ENCODE measurements around the gene TBC1D4. TPM values are rescaled to one million over a fixed set of nuclear protein-coding genes. Genes with fewer than 3 reads are reported as not detected.

The TBC1D4 gene
- total and polyA plus RNA-seq, 9 of the 15 experiments (the other 6 are each of a cell fraction or from before 2014, with no cell fraction given): 2.8 to 12.3 (median 7.0) TPM

DNA sequence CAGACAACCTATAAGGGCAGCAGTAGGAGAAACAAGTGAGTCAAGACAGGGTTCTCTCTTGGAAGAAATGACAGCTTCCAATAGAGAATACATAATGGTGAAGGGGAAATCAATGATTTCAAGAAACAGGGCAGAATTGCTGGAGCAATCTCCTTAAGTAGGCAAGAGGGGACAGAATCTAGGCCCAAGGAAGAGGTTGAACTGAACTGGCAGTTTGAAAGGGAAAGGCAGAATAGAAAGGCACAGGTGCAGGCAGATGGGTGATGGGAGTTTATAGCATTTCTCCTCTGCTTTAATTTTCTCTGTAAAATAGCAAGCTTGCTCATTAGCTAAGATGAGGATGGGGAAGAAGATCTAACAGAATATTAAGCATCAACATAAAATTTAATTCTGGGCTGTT is 110.8 kb downstream of the TBC1D4 start:
- POLR2A ChIA-PET: no interaction called here
- no peak for FAIRE-seq

DNA sequence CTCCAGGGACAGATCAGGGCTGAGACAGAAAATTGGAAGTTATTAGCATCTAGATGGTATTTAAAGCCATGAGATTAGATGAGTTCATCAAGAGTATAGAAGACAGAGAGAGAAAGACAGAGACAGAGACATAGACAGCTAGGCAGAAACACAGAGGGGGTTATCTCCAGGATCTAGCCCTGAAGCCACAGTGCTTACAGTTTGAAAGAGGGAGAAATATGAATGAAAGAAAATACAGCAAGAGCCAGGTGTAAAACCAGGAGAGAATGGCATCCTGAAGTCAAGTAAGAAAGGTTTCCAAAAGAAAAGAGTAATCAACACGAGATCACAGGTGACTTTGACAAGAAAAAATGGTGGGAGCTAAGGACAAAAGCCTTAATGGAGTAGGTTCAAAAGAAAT is 111.2 kb downstream of the TBC1D4 start:
- in situ Hi-C loops (cut with MboI): no loop called here

More for the DNA sequence above, 110.8 kb downstream of the TBC1D4 start:
- no peak for TF ChIP-seq ETS2 (tag; IDR thresholded peaks at IDR 0.05; ENCODE audit: borderline replicate concordance, poor library complexity, severe bottlenecking)
- no peak for TF ChIP-seq CBX2 (IDR thresholded peaks at IDR 0.05; ENCODE audit: insufficient read depth, low read length, poor library complexity, severe bottlenecking)
- no peak for TF ChIP-seq ZNF354B (CRISPR knock-in tag; IDR thresholded peaks at IDR 0.05)
- TF ChIP-seq SRF (CRISPR knock-in tag; IDR thresholded peaks at IDR 0.05): no peak
- H4K20me1 ChIP-seq (replicated peaks; ENCODE audit: control insufficient read depth, insufficient read depth, low read length): no peaks in the 10 kb centered on the region
- no peaks in the 10 kb centered on the region for H3K9me3 ChIP-seq (replicated peaks; ENCODE audit: control insufficient read depth, insufficient read depth, low read depth, low read length)
- no TSS peak for BruUV-seq (replicated peaks)
- peaks cover 13% of the 10 kb centered on the region; the same call in 2 of the 3 replicates for H3K79me2 ChIP-seq (ENCODE audit: control insufficient read depth, insufficient read depth, low read length)
- H3K4me2 ChIP-seq (ENCODE audit: insufficient read depth, low read length): no peak overlapping the region
- ATAC-seq: no peak
- no peaks in the 10 kb centered on the region for H3K9me1 ChIP-seq (ENCODE audit: control insufficient read depth, insufficient read depth, low read length)
- no peaks in the 10 kb centered on the region for H3K27me3 ChIP-seq (ENCODE audit: control insufficient read depth in 2 of 2, insufficient read depth in 2 of 2, low read length in 2 of 2)
- no peak overlapping the region for H3K4me3 ChIP-seq
- CTCF ChIA-PET (ENCODE audit: low intra/inter-chr PET ratio): no interaction called here
- H3K4me1 ChIP-seq (replicated peaks in 1 of 2; ENCODE audit: control insufficient read depth in 2 of 2, insufficient read depth in 2 of 2, low read length in 2 of 2): peaks cover 0 to 15% of the 10 kb centered on the region in 2 experiments; a peak in 3 of 5 replicates
- intact Hi-C loops (cut with micrococcal nuclease): loop anchor here (5.0 kb wide), 2 partner anchors 61 to 166 kb away; partner anchors contain the start of gene COMMD6
- no peak for DNase-seq (ENCODE audit: extremely low read depth in 1 of 4, low spot score in 3 of 4)
- H3K27ac ChIP-seq (ENCODE audit: extremely low read depth, low read depth, low read length): no peak overlapping the region
- H2AFZ ChIP-seq (ENCODE audit: low read depth, low read length): no peak overlapping the region
- H3K9ac ChIP-seq (ENCODE audit: insufficient read depth in 1 of 2, low read depth in 2 of 2, low read length in 2 of 2): no peak overlapping the region; a peak in 1 of 4 replicates
- in situ Hi-C loops (cut with MboI): no loop called here
- H3K36me3 ChIP-seq (ENCODE audit: control insufficient read depth, insufficient read depth, low read length): no peaks in the 10 kb centered on the region

More for the DNA sequence above, 111.2 kb downstream of the TBC1D4 start:
- Histone ChIP-seq H3K4me3 (no peak overlapping the region), H2AFZ (ENCODE audit: low read depth, low read length) (no peak overlapping the region), H3K27me3 (ENCODE audit: control insufficient read depth in 2 of 2, insufficient read depth in 2 of 2, low read length in 2 of 2) (no peaks in the 10 kb centered on the region), H3K27ac (ENCODE audit: extremely low read depth, low read depth, low read length) (no peak overlapping the region), H3K9me3 (replicated peaks; ENCODE audit: control insufficient read depth, insufficient read depth, low read depth, low read length) (no peaks in the 10 kb centered on the region), H3K36me3 (ENCODE audit: control insufficient read depth, insufficient read depth, low read length) (no peaks in the 10 kb centered on the region), H3K9ac (ENCODE audit: insufficient read depth in 1 of 2, low read depth in 2 of 2, low read length in 2 of 2) (no peak overlapping the region; a peak in 1 of 4 replicates), H3K9me1 (ENCODE audit: control insufficient read depth, insufficient read depth, low read length) (no peaks in the 10 kb centered on the region), H3K79me2 (ENCODE audit: control insufficient read depth, insufficient read depth, low read length) (peaks cover 13% of the 10 kb centered on the region; the same call in 2 of the 3 replicates), H3K4me2 (ENCODE audit: insufficient read depth, low read length) (no peak overlapping the region), H4K20me1 (replicated peaks; ENCODE audit: control insufficient read depth, insufficient read depth, low read length) (no peaks in the 10 kb centered on the region), H3K4me1 (replicated peaks in 1 of 2; ENCODE audit: control insufficient read depth in 2 of 2, insufficient read depth in 2 of 2, low read length in 2 of 2) (peaks cover 0 to 15% of the 10 kb centered on the region in 2 experiments; a peak in 3 of 5 replicates)
- no CpG with 5 or more reads among the region's 1 CpG for WGBS (ENCODE audit: insufficient coverage, low coverage, missing lambda C conversion rate)
- no peak for DNase-seq (ENCODE audit: extremely low read depth in 1 of 4, low spot score in 3 of 4)
- TF ChIP-seq, protein P1, sequence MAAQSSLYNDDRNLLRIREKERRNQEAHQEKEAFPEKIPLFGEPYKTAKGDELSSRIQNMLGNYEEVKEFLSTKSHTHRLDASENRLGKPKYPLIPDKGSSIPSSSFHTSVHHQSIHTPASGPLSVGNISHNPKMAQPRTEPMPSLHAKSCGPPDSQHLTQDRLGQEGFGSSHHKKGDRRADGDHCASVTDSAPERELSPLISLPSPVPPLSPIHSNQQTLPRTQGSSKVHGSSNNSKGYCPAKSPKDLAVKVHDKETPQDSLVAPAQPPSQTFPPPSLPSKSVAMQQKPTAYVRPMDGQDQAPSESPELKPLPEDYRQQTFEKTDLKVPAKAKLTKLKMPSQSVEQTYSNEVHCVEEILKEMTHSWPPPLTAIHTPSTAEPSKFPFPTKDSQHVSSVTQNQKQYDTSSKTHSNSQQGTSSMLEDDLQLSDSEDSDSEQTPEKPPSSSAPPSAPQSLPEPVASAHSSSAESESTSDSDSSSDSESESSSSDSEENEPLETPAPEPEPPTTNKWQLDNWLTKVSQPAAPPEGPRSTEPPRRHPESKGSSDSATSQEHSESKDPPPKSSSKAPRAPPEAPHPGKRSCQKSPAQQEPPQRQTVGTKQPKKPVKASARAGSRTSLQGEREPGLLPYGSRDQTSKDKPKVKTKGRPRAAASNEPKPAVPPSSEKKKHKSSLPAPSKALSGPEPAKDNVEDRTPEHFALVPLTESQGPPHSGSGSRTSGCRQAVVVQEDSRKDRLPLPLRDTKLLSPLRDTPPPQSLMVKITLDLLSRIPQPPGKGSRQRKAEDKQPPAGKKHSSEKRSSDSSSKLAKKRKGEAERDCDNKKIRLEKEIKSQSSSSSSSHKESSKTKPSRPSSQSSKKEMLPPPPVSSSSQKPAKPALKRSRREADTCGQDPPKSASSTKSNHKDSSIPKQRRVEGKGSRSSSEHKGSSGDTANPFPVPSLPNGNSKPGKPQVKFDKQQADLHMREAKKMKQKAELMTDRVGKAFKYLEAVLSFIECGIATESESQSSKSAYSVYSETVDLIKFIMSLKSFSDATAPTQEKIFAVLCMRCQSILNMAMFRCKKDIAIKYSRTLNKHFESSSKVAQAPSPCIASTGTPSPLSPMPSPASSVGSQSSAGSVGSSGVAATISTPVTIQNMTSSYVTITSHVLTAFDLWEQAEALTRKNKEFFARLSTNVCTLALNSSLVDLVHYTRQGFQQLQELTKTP (IDR thresholded peaks at IDR 0.05; ENCODE audit: low read depth in 1 of 2, partially characterized antibody in 2 of 2): no peak
- TF ChIP-seq NCOA6 (IDR thresholded peaks at IDR 0.05): no peak
- no peak for TF ChIP-seq TRIM28 (IDR thresholded peaks at IDR 0.05)
- TF ChIP-seq ZNF436 (CRISPR knock-in tag; IDR thresholded peaks at IDR 0.05): no peak
- TF ChIP-seq XRCC4 (IDR thresholded peaks at IDR 0.05; ENCODE audit: extremely low read depth, insufficient read depth, insufficient read length): no peak
- TF ChIP-seq SP2 (IDR thresholded peaks at IDR 0.05; ENCODE audit: extremely low read depth, low read depth, low read length, poor library complexity, severe bottlenecking): no peak
- POLR2A ChIA-PET: no interaction called here
- intact Hi-C loops (cut with micrococcal nuclease): loop anchor here (5.0 kb wide), 2 partner anchors 62 to 167 kb away; partner anchors contain the start of gene COMMD6
- no TSS peak for BruUV-seq (replicated peaks)
- CTCF ChIA-PET (ENCODE audit: low intra/inter-chr PET ratio): no interaction called here
- ATAC-seq: no peak
- no peak for FAIRE-seq

Data from K562 (cell line).